ENCODE measurements around the gene SYNPO2L.
"Not testable (repeated sequence)": the region's sequence is repeated elsewhere in the genome, so short reads cannot be mapped to it uniquely, and the experiment has no call there.

Gene SYNPO2L

GRCh38 chr10:73629165-73629564 lies 26.7 kb downstream of the SYNPO2L start:
- H3K27ac ChIP-seq (ENCODE audit: low read length): no peak overlapping the region
- H3K9me3 ChIP-seq (ENCODE audit: control insufficient read depth, low read depth, low read length): no peaks in the 10 kb centered on the region
- H3K4me1 ChIP-seq (ENCODE audit: control insufficient read depth, low read depth, low read length): peaks cover 6% of the 10 kb centered on the region
- no peak overlapping the region for H3K4me3 ChIP-seq (ENCODE audit: low read length)
- no peak overlapping the region for H3K9ac ChIP-seq (ENCODE audit: low read length)
- no peaks in the 10 kb centered on the region for H3K27me3 ChIP-seq (ENCODE audit: control insufficient read depth, insufficient read depth, low read length)
- H3K36me3 ChIP-seq (ENCODE audit: control insufficient read depth, low read depth, low read length): no peaks in the 10 kb centered on the region

- H3K27me3 ChIP-seq (ENCODE audit: control insufficient read depth, insufficient read depth, low read length): no peaks in the 10 kb centered on the region
- no peaks in the 10 kb centered on the region for H3K9me3 ChIP-seq (ENCODE audit: control insufficient read depth, low read depth, low read length)
- H3K4me3 ChIP-seq (ENCODE audit: low read length): no peak overlapping the region
- peaks cover 6% of the 10 kb centered on the region for H3K4me1 ChIP-seq (ENCODE audit: control insufficient read depth, low read depth, low read length)
- no peaks in the 10 kb centered on the region for H3K36me3 ChIP-seq (ENCODE audit: control insufficient read depth, low read depth, low read length)
- H3K9ac ChIP-seq (ENCODE audit: low read length): no peak overlapping the region
- H3K27ac ChIP-seq (ENCODE audit: low read length): no peak overlapping the region
Observed at GRCh38 chr10:73628405-73628804, 27.4 kb downstream of the SYNPO2L start.

GRCh38 chr10:73627300-73627699 lies 28.5 kb downstream of the SYNPO2L start:
- Histone ChIP-seq H3K9ac (ENCODE audit: low read length) (no peak overlapping the region), H3K27me3 (ENCODE audit: control insufficient read depth, insufficient read depth, low read length) (no peaks in the 10 kb centered on the region), H3K27ac (ENCODE audit: low read length) (no peak overlapping the region), H3K9me3 (ENCODE audit: control insufficient read depth, low read depth, low read length) (no peaks in the 10 kb centered on the region), H3K36me3 (ENCODE audit: control insufficient read depth, low read depth, low read length) (no peaks in the 10 kb centered on the region), H3K4me1 (ENCODE audit: control insufficient read depth, low read depth, low read length) (peaks cover 6% of the 10 kb centered on the region), H3K4me3 (ENCODE audit: low read length) (peak overlapping the region; percentile 100)

- peak overlapping the region; percentile 92 for H3K27ac ChIP-seq (ENCODE audit: low read length)
- no peaks in the 10 kb centered on the region for H3K27me3 ChIP-seq (ENCODE audit: control insufficient read depth, insufficient read depth, low read length)
- no peaks in the 10 kb centered on the region for H3K36me3 ChIP-seq (ENCODE audit: control insufficient read depth, low read depth, low read length)
- H3K4me3 ChIP-seq (ENCODE audit: low read length): peak overlapping the region; percentile 100
- H3K4me1 ChIP-seq (ENCODE audit: control insufficient read depth, low read depth, low read length): peaks cover 6% of the 10 kb centered on the region
- H3K9ac ChIP-seq (ENCODE audit: low read length): peak overlapping the region; percentile 100
- no peaks in the 10 kb centered on the region for H3K9me3 ChIP-seq (ENCODE audit: control insufficient read depth, low read depth, low read length)
Observed at GRCh38 chr10:73625884-73626752, 29.7 kb downstream of the SYNPO2L start.

GRCh38 chr10:73625004-73625883 lies 30.6 kb downstream of the SYNPO2L start:
- Histone ChIP-seq H3K9me3 (ENCODE audit: control insufficient read depth, low read depth, low read length) (no peaks in the 10 kb centered on the region), H3K27ac (ENCODE audit: low read length) (peak overlapping the region; percentile 78), H3K4me3 (ENCODE audit: low read length) (peak overlapping the region; percentile 100), H3K36me3 (ENCODE audit: control insufficient read depth, low read depth, low read length) (no peaks in the 10 kb centered on the region), H3K27me3 (ENCODE audit: control insufficient read depth, insufficient read depth, low read length) (no peaks in the 10 kb centered on the region), H3K9ac (ENCODE audit: low read length) (peak overlapping the region; percentile 100), H3K4me1 (ENCODE audit: control insufficient read depth, low read depth, low read length) (peaks cover 6% of the 10 kb centered on the region)

GRCh38 chr10:73623056-73623455 lies 32.8 kb downstream of the SYNPO2L start:
- H3K36me3 ChIP-seq (ENCODE audit: control insufficient read depth, low read depth, low read length): no peaks in the 10 kb centered on the region
- no peak overlapping the region for H3K27ac ChIP-seq (ENCODE audit: low read length)
- H3K9ac ChIP-seq (ENCODE audit: low read length): no peak overlapping the region
- H3K27me3 ChIP-seq (ENCODE audit: control insufficient read depth, insufficient read depth, low read length): no peaks in the 10 kb centered on the region
- no peaks in the 10 kb centered on the region for H3K9me3 ChIP-seq (ENCODE audit: control insufficient read depth, low read depth, low read length)
- peaks cover 6% of the 10 kb centered on the region for H3K4me1 ChIP-seq (ENCODE audit: control insufficient read depth, low read depth, low read length)
- H3K4me3 ChIP-seq (ENCODE audit: low read length): no peak overlapping the region

- not testable (repeated sequence) for H3K9ac ChIP-seq (ENCODE audit: low read length); H3K36me3 ChIP-seq (ENCODE audit: control insufficient read depth, low read depth, low read length); H3K4me3 ChIP-seq (ENCODE audit: low read length); H3K4me1 ChIP-seq (ENCODE audit: control insufficient read depth, low read depth, low read length); H3K9me3 ChIP-seq (ENCODE audit: control insufficient read depth, low read depth, low read length); H3K27ac ChIP-seq (ENCODE audit: low read length); H3K27me3 ChIP-seq (ENCODE audit: control insufficient read depth, insufficient read depth, low read length)
Observed at GRCh38 chr10:73620974-73621373, 34.9 kb downstream of the SYNPO2L start.

- not testable (repeated sequence) for H3K4me3 ChIP-seq (ENCODE audit: low read length); H3K27ac ChIP-seq (ENCODE audit: low read length); H3K4me1 ChIP-seq (ENCODE audit: control insufficient read depth, low read depth, low read length); H3K27me3 ChIP-seq (ENCODE audit: control insufficient read depth, insufficient read depth, low read length); H3K36me3 ChIP-seq (ENCODE audit: control insufficient read depth, low read depth, low read length); H3K9me3 ChIP-seq (ENCODE audit: control insufficient read depth, low read depth, low read length); H3K9ac ChIP-seq (ENCODE audit: low read length)
Observed at GRCh38 chr10:73617143-73617542, 38.7 kb downstream of the SYNPO2L start.

- H3K36me3 ChIP-seq (ENCODE audit: control insufficient read depth, low read depth, low read length): no peaks in the 10 kb centered on the region
- no peaks in the 10 kb centered on the region for H3K9me3 ChIP-seq (ENCODE audit: control insufficient read depth, low read depth, low read length)
- H3K9ac ChIP-seq (ENCODE audit: low read length): no peak overlapping the region
- no peak overlapping the region for H3K4me3 ChIP-seq (ENCODE audit: low read length)
- no peaks in the 10 kb centered on the region for H3K4me1 ChIP-seq (ENCODE audit: control insufficient read depth, low read depth, low read length)
- H3K27ac ChIP-seq (ENCODE audit: low read length): no peak overlapping the region
- H3K27me3 ChIP-seq (ENCODE audit: control insufficient read depth, insufficient read depth, low read length): no peaks in the 10 kb centered on the region
Observed at GRCh38 chr10:73614720-73615119, 41.1 kb downstream of the SYNPO2L start.

GRCh38 chr10:73609116-73609515 lies 46.7 kb downstream of the SYNPO2L start:
- Histone ChIP-seq H3K27ac (ENCODE audit: low read length) (no peak overlapping the region), H3K27me3 (ENCODE audit: control insufficient read depth, insufficient read depth, low read length) (no peaks in the 10 kb centered on the region), H3K4me3 (ENCODE audit: low read length) (no peak overlapping the region), H3K9me3 (ENCODE audit: control insufficient read depth, low read depth, low read length) (no peaks in the 10 kb centered on the region), H3K4me1 (ENCODE audit: control insufficient read depth, low read depth, low read length) (no peaks in the 10 kb centered on the region), H3K9ac (ENCODE audit: low read length) (no peak overlapping the region), H3K36me3 (ENCODE audit: control insufficient read depth, low read depth, low read length) (peaks cover 2% of the 10 kb centered on the region)

GRCh38 chr10:73601486-73601921 lies 54.3 kb downstream of the SYNPO2L start:
- Histone ChIP-seq H3K27ac (ENCODE audit: low read length) (no peak overlapping the region), H3K27me3 (ENCODE audit: control insufficient read depth, insufficient read depth, low read length) (no peaks in the 10 kb centered on the region), H3K36me3 (ENCODE audit: control insufficient read depth, low read depth, low read length) (peaks cover 2% of the 10 kb centered on the region), H3K9me3 (ENCODE audit: control insufficient read depth, low read depth, low read length) (no peaks in the 10 kb centered on the region), H3K4me1 (ENCODE audit: control insufficient read depth, low read depth, low read length) (peaks cover 8% of the 10 kb centered on the region), H3K9ac (ENCODE audit: low read length) (no peak overlapping the region), H3K4me3 (ENCODE audit: low read length) (no peak overlapping the region)

Data from iPS-18a (cell line).